Activated CD4-positive, alpha-beta T cell treated with anti-CD3 and anti-CD28 coated beads, Interleukin-2, amount 50 U/mL, for 4 hours (primary cell): ENCODE measurements around the gene PNPLA6.

Experiments
- DNase-seq, 2 experiments: peaks; one replicate each; pipeline ENCODE4 v3.0.0-alpha.2; 2020

PNPLA6 gene

GRCh38 chr19:7516333-7516732, 19.2 kb upstream of the PNPLA6 start:
- DNase-seq: no peak

- no peak for DNase-seq
These were observed 18.6 kb upstream of the PNPLA6 start for GRCh38 chr19:7516878-7517277.

- DNase-seq: no peak
These were observed 16.0 kb upstream of the PNPLA6 start for GRCh38 chr19:7519361-7520130.

- no peak for DNase-seq
These were observed 15.1 kb upstream of the PNPLA6 start for GRCh38 chr19:7520131-7521051.

- no peak for DNase-seq
These were observed 13.9 kb upstream of the PNPLA6 start for GRCh38 chr19:7521551-7522071.

- peak; percentile 99 for DNase-seq
These were observed 13.2 kb upstream of the PNPLA6 start, which contains the start of gene MCOLN1 for GRCh38 chr19:7522072-7522922. MCOLN1 (plus strand) TSS chr19:7522624; CDS start chr19:7522751, 127 bp downstream.

- DNase-seq: no peak
These were observed 12.4 kb upstream of the PNPLA6 start for GRCh38 chr19:7522923-7523667.

- DNase-seq: no peak
These were observed 11.0 kb upstream of the PNPLA6 start for GRCh38 chr19:7524523-7524922.

- DNase-seq: no peak
These were observed 10.4 kb upstream of the PNPLA6 start for GRCh38 chr19:7524992-7525739.

GRCh38 chr19:7526059-7526929, 9.2 kb upstream of the PNPLA6 start:
- DNase-seq: no peak

GRCh38 chr19:7527516-7528191, 7.9 kb upstream of the PNPLA6 start:
- no peak for DNase-seq

- DNase-seq: no peak
These were observed 7.4 kb upstream of the PNPLA6 start for GRCh38 chr19:7528192-7528519.

GRCh38 chr19:7528522-7529245, 6.8 kb upstream of the PNPLA6 start:
- DNase-seq: no peak

GRCh38 chr19:7529246-7529600, 6.3 kb upstream of the PNPLA6 start:
- DNase-seq: no peak

GRCh38 chr19:7529610-7530490, 5.7 kb upstream of the PNPLA6 start:
- no peak for DNase-seq

- DNase-seq: no peak
These were observed 2.1 kb upstream of the PNPLA6 start for GRCh38 chr19:7533281-7533885.

- peak; percentile 81 to 82 for DNase-seq
These were observed 1.5 kb upstream of the PNPLA6 start for GRCh38 chr19:7533925-7534480.
